ENCODE measurements around the gene CYP27C1.
A peak's percentile ranks its signal among the peaks of the same experiment; 100 is the strongest.
"Not testable (repeated sequence)": the region's sequence is repeated elsewhere in the genome, so short reads cannot be mapped to it uniquely, and the experiment has no call there.

Gene CYP27C1

DNA sequence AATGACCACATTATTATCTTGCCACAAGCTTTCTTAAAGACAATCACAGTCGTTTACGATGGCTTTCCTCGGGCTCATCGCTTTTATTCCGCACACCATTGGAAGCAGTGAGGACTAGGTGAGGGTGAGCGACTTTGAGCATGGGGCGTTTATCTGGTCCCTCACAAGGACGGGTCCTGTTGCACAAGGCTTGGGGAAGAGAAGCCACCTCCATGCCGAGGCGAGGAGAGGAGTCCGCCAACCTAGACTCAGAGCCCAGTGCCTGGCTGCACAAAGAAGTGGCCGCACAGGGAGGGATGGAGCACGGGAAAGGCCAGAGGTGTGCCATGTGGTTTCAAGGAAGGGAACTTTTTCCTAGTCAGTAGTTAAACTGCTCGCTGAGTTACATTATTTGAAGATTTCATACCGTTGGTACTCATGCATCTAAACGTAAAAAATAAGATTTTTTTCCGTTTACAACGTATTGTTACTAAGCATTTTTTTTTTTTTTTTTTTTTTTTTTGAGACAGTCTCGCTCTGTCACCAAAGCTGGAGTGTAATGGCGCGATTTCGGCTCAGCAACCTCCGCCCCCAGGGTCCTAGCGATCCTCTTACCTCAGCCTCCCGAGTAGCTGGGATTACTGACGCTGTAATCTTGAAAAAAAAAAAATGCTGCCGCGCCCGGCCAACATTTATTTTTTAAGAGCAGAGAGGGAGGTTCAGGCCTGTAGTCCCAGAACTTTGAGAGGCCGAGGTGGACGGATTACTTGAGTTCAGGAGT lies 849 bp upstream of the CYP27C1 start:
- DNase-seq = no peak

GRCh38 chr2:127219171-127220070 lies 678 bp downstream of the CYP27C1 start:
- DNase-seq = no peak

DNA sequence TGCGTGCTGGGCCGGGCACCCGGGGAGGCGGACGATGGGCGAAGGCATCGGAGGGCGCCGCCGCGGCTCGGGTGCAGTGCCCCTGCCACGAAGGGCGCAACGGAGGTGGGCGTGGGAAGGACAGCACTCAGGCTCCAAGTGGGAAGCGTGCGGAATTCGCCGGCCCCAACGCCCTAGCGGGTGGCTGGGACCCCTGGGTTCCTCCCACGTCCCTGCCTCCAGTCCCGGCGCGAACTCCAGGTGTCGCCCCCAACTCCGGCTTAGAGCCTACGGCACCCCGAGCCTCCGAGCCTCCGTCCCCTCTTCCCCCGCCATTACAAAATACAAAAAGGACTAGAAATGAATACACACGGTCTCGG lies 1.3 kb downstream of the CYP27C1 start:
- DNase-seq = no peak

DNA sequence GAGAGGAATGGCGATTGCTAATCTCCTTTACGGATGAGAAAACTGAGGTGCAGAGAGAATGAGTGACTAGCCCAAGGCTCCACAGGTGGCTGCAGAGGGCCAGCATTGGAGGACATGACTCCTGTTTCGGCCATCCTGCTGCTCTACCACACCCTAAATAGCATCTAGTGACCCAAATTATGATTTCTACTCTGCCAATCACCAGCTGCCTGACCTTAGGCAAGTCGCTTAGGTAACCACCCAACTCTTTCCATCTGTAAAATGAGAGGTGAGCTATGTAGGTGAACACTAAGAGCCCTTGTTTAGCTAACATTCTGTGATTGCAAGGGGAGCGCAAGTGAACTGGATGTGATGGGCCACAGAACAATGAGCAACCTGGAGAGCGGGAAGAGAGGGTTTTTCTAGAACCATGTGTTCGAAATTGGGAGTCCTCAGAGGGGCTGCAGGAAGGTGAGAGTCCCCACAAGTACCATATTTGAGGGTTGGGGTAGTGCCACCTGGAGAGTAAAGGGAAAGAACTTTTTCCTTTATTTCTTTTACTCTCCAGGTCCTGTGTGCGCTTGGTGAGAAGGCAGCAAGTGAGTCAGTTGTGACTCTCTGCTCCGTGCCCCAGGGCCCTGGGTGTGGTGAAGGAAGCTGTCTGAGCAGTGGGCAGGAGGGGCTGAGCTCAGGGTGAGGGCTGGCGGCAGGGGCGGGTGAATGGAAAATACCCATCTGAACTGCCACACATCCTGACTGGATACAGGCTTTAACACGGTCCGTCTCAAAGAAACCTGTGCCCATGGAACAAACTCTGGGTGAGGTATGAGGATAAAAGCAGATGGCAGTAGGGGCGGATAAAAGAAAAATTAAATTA lies 2.4 kb downstream of the CYP27C1 start:
- DNase-seq = no peak

- DNase-seq = no peak
Measured at GRCh38 chr2:127216593-127216992, 3.5 kb downstream of the CYP27C1 start.

DNA sequence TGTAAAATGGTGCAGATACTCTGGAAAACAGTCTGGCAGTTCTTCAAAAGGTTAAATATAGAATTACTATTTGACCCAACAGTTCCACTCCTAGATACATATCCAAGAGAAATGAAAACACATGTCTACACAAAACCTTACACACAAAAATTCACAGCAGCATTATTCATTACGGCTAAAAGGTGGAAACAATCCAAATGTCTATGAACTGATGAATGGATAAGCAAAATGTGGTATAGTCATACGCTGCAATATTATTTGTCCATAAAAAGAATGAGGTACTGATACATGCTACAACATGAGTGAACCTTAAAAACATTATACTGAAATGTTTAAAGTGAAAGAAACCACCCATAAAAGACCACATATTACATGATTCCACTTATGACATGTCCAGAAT lies 4.0 kb downstream of the CYP27C1 start:
- DNase-seq = no peak

DNA sequence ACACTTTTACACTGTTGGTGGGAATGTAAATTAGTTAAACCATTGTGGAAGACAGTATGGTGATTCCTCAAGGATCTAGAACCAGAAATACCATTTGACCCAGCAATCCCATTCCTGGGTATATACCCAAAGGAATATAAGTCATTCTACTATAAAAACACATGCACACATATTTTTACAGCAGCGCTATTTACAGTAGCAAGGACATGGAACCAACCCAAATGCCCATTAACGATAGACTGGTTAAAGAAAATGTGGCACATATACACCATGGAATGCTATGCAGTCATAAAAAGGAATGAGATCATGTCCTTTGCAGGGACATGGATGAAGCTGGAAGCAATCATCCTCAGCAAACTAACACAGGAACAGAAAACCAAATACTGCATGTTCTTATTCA lies 5.9 kb downstream of the CYP27C1 start:
- DNase-seq = not testable (repeated sequence)

GRCh38 chr2:127208313-127208712 lies 11.8 kb downstream of the CYP27C1 start:
- no peak for DNase-seq

DNA sequence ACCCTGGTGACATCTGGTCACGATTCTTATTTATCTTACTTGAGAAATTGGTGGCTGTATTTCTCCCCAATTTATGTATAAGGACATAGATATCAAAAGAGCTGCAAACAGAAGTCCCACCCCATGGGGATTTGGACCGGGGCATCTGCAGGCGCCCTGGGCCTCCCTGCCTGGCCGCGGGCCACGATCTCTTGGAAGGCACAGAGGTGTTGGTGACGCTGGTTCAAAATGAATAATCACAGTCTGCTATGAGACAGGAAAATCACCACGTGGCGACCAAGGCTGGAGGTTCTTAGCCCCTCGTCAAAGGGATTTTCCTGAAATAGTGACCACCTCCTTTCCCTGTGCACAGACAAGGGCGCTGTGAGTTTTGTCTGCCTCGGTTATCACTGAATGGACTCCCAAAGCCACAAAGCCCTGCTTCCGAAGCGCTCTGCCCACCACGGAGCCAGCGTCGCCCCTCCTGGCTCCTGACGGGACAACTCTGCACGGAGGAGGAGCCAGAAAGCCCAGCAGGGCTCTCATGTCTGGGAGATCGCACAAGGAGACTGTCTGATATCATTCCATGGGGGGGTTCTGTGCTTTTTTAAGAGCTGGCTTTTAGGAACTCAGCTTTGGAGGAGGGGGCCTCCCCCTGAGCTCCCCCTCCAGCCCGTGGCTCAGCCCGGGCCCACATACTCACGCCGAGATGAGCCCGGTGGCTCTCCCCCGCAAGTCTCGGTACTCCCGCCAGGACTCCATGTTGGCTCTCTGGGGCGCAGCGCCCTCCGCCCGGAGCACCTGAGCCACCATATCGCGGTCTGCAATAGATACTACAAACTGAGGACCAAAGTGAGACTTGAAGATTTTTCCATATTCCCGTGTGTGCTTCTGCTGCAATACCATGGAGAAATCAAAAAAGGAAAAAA lies 14.6 kb downstream of the CYP27C1 start:
- DNase-seq = no peak

- DNase-seq = no peak
Measured at GRCh38 chr2:127201452-127201851, 18.6 kb downstream of the CYP27C1 start.

DNA sequence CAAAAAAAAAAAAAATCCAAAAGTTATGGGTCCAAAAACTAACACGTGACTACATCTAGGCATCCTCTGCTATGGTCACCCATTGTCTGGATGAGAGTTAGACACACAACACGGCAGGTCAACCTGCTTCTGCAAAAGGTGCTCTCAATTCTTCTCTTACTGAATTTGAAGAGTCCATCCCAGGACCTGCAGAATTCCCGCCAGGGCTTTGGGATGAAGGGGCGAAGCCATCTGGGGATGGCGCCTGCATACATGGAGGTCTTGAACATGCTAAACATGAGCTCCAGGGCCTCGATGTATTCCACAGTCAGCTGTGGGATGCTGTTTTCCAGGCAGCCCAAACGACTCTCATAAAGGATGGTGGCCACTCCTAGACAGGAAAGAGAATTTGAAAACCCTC lies 19.1 kb downstream of the CYP27C1 start:
- no peak for DNase-seq

DNA sequence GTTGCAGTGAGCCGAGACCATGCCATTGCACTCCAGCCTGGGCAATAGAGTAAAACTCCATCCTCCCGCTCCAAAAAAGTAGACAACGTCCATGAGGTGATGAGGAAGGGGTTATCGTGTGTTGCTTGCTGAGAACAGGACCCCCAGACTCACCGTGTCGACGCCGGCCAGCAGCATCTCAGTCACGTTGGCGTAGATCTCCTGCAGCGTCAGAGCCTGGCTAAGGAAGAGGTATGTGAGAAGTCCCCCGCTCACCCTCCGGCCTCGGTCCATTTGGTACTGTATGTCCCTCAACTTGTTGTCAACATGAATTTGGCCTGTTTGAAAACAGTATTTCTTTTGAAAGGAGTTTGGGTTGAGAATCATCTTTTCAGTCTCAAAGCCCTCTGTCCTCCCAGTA lies 20.9 kb downstream of the CYP27C1 start:
- no peak for DNase-seq

GRCh38 chr2:127197475-127198385 lies 22.4 kb downstream of the CYP27C1 start:
- DNase-seq = peak; percentile 41 to 54

GRCh38 chr2:127196998-127197397 lies 23.1 kb downstream of the CYP27C1 start:
- no peak for DNase-seq

GRCh38 chr2:127196549-127196948 lies 23.6 kb downstream of the CYP27C1 start:
- no peak for DNase-seq

DNA sequence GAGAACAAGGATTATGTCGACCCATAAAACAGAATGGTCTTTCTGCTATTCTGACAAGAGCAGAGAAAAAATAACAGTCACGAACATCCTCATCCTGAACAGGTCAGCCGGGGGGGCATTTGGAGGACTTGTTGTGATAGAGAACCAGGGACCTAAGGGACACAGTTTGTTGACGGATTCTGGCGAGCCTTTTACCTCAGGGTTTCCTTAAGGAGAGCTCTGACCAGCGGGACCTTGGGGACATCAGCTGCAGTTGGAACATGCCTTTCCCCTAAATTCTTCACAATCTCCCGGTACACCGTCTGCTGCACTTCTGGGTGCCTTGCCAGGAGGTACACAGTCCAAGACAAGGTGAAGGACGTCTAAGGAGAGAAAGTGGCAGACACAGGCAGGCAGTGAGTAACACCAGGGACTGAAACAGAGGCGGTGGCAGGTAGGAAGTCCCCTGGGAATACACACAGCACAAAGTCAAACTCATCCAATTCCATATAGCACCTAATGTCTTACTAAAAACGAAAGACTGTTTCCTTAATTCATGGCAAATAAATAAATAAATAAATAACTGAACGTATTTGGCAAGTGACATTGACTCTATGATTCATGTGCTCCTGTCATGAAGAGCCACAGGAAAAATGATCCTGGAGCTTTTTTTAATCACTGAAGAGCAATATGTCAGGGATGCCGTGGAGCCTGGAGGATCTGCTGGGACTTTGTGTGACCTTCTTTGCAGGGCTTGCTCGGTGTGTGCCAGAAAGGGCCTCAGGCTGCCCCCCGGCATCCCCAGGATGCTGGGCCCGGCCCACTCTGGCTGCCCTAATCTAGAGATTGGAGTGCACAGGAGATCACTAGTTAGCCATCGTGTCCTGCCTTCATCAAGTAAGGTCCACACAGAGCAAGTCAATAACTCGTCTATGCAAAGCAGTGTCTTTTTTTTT lies 24.7 kb downstream of the CYP27C1 start:
- no peak for DNase-seq

DNA sequence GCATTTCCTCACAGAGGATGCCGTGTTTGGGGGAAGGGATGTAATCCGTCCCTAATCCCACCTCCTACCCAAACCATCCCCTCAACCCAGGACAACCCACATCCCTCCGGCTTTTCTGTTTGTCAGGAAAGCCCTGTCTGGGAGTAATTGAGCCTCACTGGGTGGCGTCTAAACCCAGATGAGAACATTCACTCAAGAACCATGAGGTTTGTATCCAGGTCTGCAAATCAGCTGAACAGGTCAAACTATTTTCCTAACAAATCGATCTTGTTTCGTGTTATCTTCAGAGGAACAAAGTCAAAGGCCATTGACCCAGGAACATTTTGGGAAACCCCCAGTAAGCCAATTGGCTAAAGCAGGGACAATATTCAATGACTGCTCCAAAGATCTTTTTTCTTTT lies 25.7 kb downstream of the CYP27C1 start:
- no peak for DNase-seq

DNA sequence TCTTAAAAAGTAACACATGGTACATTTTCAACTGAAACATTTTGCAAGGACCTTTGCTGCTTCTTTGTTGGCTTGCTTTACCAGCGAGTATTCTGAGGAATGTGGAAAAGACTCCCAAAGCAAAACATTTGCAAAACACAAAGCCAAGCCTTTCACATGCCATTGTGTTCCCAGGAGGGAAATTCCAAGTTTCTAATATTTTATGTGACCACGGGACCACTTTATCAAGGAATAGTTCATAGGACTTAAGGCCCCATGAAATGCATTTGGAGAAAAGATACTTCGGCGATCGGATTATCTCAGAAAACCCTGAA lies 26.2 kb downstream of the CYP27C1 start:
- no peak for DNase-seq

- no peak for DNase-seq
Measured at GRCh38 chr2:127193164-127193966, 26.7 kb downstream of the CYP27C1 start.

All from stimulated activated CD4-positive, alpha-beta T cell treated with anti-CD3 and anti-CD28 coated beads, Interleukin-4, amount 100 ng/mL, for 4 hours (primary cell).